GM10266 (cell line): ENCODE data around the gene RCBTB1.
"Not testable (repeated sequence)": the region's sequence is repeated elsewhere in the genome, so short reads cannot be mapped to it uniquely, and the experiment has no call there.

Experiments
- DNase-seq: peaks from one replicate; pipeline ENCODE4 v3.0.0; 2012; ENCODE audit errors: extremely low spot score
- CTCF ChIP-seq: IDR thresholded peaks from 2 replicates; pipeline ENCODE4 v1.5.1; 2012; ENCODE audit warnings: mild to moderate bottlenecking, low read depth; ENCODE audit not compliant: control insufficient read depth, insufficient read depth; ENCODE audit errors: missing control alignments

The RCBTB1 gene

GRCh38 chr13:49566461-49566860 is 18.9 kb downstream of the RCBTB1 start:
- TF ChIP-seq CTCF = no peak
- DNase-seq = no peak

- not testable (repeated sequence) for DNase-seq
Measured at GRCh38 chr13:49565461-49565860, 19.9 kb downstream of the RCBTB1 start.

GRCh38 chr13:49563516-49563915 is 21.8 kb downstream of the RCBTB1 start:
- TF ChIP-seq CTCF = no peak
- no peak for DNase-seq

GRCh38 chr13:49561062-49561410 is 24.3 kb downstream of the RCBTB1 start:
- no peak for DNase-seq
- no peak for TF ChIP-seq CTCF

GRCh38 chr13:49560270-49561061 is 24.9 kb downstream of the RCBTB1 start:
- peak; percentile 12 for TF ChIP-seq CTCF
- no peak for DNase-seq

GRCh38 chr13:49559006-49559405 is 26.4 kb downstream of the RCBTB1 start:
- no peak for DNase-seq
- no peak for TF ChIP-seq CTCF

GRCh38 chr13:49554387-49554786 is 31.0 kb downstream of the RCBTB1 start:
- no peak for TF ChIP-seq CTCF
- no peak for DNase-seq

GRCh38 chr13:49553888-49554287 is 31.5 kb downstream of the RCBTB1 start:
- no peak for TF ChIP-seq CTCF
- no peak for DNase-seq
